ENCODE results near the gene SUSD4.

DNA sequence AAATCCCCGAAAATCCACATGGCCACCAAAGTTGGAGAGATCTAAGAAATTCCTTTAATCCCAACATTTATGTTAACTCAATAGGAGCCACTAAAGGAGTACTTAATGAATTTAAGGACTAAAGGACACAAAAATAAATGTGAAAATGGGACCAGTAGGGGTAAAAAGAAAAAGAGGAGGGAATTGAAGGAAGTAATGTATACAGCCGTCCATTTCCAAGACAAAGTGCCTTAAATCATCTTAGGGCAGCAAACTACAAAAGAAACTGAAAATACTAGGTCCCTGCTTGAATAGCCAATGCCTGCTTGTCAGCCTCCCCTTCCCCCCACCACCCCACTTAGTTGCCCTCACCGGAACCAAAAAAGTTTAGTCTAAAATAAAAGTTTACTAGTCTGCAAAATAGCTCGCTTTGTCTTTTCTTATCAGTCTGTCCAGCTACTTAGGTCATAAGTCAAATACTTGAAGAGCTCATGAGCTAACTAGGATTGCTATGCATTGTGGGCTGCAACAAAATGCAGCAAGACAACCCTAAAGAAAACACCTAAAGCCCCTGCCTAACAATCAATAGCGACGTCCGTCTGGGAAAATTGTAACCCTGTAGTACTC lies 154.6 kb downstream of the SUSD4 start:
- TF ChIP-seq, protein P1, sequence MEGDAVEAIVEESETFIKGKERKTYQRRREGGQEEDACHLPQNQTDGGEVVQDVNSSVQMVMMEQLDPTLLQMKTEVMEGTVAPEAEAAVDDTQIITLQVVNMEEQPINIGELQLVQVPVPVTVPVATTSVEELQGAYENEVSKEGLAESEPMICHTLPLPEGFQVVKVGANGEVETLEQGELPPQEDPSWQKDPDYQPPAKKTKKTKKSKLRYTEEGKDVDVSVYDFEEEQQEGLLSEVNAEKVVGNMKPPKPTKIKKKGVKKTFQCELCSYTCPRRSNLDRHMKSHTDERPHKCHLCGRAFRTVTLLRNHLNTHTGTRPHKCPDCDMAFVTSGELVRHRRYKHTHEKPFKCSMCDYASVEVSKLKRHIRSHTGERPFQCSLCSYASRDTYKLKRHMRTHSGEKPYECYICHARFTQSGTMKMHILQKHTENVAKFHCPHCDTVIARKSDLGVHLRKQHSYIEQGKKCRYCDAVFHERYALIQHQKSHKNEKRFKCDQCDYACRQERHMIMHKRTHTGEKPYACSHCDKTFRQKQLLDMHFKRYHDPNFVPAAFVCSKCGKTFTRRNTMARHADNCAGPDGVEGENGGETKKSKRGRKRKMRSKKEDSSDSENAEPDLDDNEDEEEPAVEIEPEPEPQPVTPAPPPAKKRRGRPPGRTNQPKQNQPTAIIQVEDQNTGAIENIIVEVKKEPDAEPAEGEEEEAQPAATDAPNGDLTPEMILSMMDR (IDR thresholded peaks at IDR 0.05), result no peak
- TF ChIP-seq POLR2A (IDR thresholded peaks at IDR 0.05), result no peak
- no peak for TF ChIP-seq POLR2AphosphoS5 (IDR thresholded peaks at IDR 0.05)
- TF ChIP-seq EP300 (IDR thresholded peaks at IDR 0.05), result no peak

Measured in gastroesophageal sphincter (tissue), 3 donors.